ENCODE results near the gene PSMB7. TPM values are rescaled to one million over a fixed set of nuclear protein-coding genes. Genes with fewer than 3 reads are reported as not detected.

PSMB7 gene
- polyA plus RNA-seq (2012; rRNA removed), result 357 and 484 TPM in 2 replicates
- polyA plus RNA-seq (2012; cell fraction: cytosol; rRNA removed), result 361 and 420 TPM in 2 replicates
- 150 and 232 TPM in 2 replicates for polyA plus RNA-seq (2012; cell fraction: nucleus; rRNA removed)

GRCh38 chr9:124415102-124415851, at the start of gene PSMB7:
Gene PSMB7, minus strand, starts transcription at chr9:124415442. Its CDS starts 17 bp downstream, at chr9:124415425.
- no peak within 1 kb of the TSS for H2AFZ ChIP-seq (ENCODE audit: low read depth)
- 6% methylated on average over 39 of the region's 41 CpGs for WGBS (ENCODE audit: low lambda C conversion rate)
- peak within 1 kb of the TSS; percentile 83 for H3K9ac ChIP-seq
- H3F3A ChIP-seq (replicated peaks; ENCODE audit: insufficient read depth), result peaks cover 38% of the 10 kb centered on the region
- peak within 1 kb of the TSS; percentile 56 to 76 for H3K27ac ChIP-seq (ENCODE audit: low read depth in 2 of 2, low read length in 1 of 2)
- ChIA-PET POLR2A (no interaction called here), CTCF (interaction anchor here (0.7 to 7.4 kb wide), 10 partner anchors 9 to 143 kb away, joined by 3 to 173 read pairs (median 4); no protein-coding TSS in a partner anchor)
- peak within 1 kb of the TSS; percentile 80 for H3K4me2 ChIP-seq
- no peaks in the 10 kb centered on the region for H3K27me3 ChIP-seq (ENCODE audit: insufficient read depth)
- no peaks in the 10 kb centered on the region for H3K9me2 ChIP-seq
- H3K9me3 ChIP-seq, result no peaks in the 10 kb centered on the region
- peak; percentile 92 for DNase-seq
- H4K20me1 ChIP-seq (ENCODE audit: insufficient read depth), result no peaks in the 10 kb centered on the region
- H3K4me1 ChIP-seq (ENCODE audit: control insufficient read depth in 1 of 2, insufficient read depth in 2 of 2, low read depth in 1 of 2, low read length in 1 of 2), result peaks cover 11 to 37% of the 10 kb centered on the region in 2 experiments
- peaks cover 36 to 39% of the 10 kb centered on the region in 2 experiments for H3K36me3 ChIP-seq (replicated peaks in 1 of 2; ENCODE audit: control insufficient read depth in 1 of 2, insufficient read depth in 2 of 2, low read length in 1 of 2)
- H3K79me2 ChIP-seq (ENCODE audit: insufficient read depth), result peaks cover 37% of the 10 kb centered on the region
- H3K4me3 ChIP-seq (ENCODE audit: low read depth in 2 of 2, low read length in 1 of 2), result peak within 1 kb of the TSS; percentile 94 to 99
- TF ChIP-seq SIN3A (IDR thresholded peaks at IDR 0.05; ENCODE audit: borderline replicate concordance, low read depth, low read length), result peak; percentile 78; the same call in 1 of the 2 replicates
- peak; percentile 82 for TF ChIP-seq POLR2AphosphoS5 (IDR thresholded peaks at IDR 0.05; ENCODE audit: low read depth, low read length)
- no peak for TF ChIP-seq ZBTB33 (IDR thresholded peaks at IDR 0.05; ENCODE audit: borderline replicate concordance, low read depth)
- peak; percentile 27; the same call in 1 of the 2 replicates for TF ChIP-seq TCF12 (IDR thresholded peaks at IDR 0.05)
- TF ChIP-seq NRF1 (IDR thresholded peaks at IDR 0.05; ENCODE audit: low read depth, low read length), result no peak
- peak in 1 of 2 experiments; percentile 37; a peak in 1 of 4 replicates for TF ChIP-seq EP300 (IDR thresholded peaks at IDR 0.05; ENCODE audit: borderline replicate concordance in 1 of 2, low read depth in 1 of 2, low read length in 1 of 2)
- TF ChIP-seq MAX (IDR thresholded peaks at IDR 0.05; ENCODE audit: low read depth), result peak; percentile 88
- peak; percentile 82 for TF ChIP-seq CTCF (IDR thresholded peaks at IDR 0.05)
- TF ChIP-seq IRF3 (IDR thresholded peaks at IDR 0.05; ENCODE audit: low read depth, low read length), result no peak
- TF ChIP-seq FOXM1 (IDR thresholded peaks at IDR 0.05; ENCODE audit: low read depth), result no peak
- TF ChIP-seq RXRA (IDR thresholded peaks at IDR 0.05; ENCODE audit: borderline replicate concordance, low read depth), result no peak
- TF ChIP-seq YY1 (IDR thresholded peaks at IDR 0.05; ENCODE audit: low read depth), result peak; percentile 98
- TF ChIP-seq RAD21 (IDR thresholded peaks at IDR 0.05; ENCODE audit: low read length), result no peak
- peak; percentile 79; the same call in 1 of the 2 replicates for TF ChIP-seq MXI1 (IDR thresholded peaks at IDR 0.05; ENCODE audit: low read depth, low read length)
- TF ChIP-seq JUND (IDR thresholded peaks at IDR 0.05), result no peak
- no peak for TF ChIP-seq EZH2phosphoT487 (IDR thresholded peaks at IDR 0.05; ENCODE audit: borderline replicate concordance, low read depth)
- no peak for TF ChIP-seq GATA2 (CRISPR knock-in tag; IDR thresholded peaks at IDR 0.05)
- TF ChIP-seq TEAD4 (IDR thresholded peaks at IDR 0.05; ENCODE audit: borderline replicate concordance, insufficient read depth), result no peak
- TF ChIP-seq GABPA (IDR thresholded peaks at IDR 0.05; ENCODE audit: low read depth), result peak; percentile 99
- TF ChIP-seq FOXJ3 (CRISPR knock-in tag; IDR thresholded peaks at IDR 0.05), result no peak
- peak; percentile 79 for TF ChIP-seq ELF1 (IDR thresholded peaks at IDR 0.05)
- no peak for TF ChIP-seq SMC3 (IDR thresholded peaks at IDR 0.05; ENCODE audit: low read depth, low read length)
- no peak for TF ChIP-seq PBX3 (IDR thresholded peaks at IDR 0.05)
- no peak for TF ChIP-seq RFX5 (IDR thresholded peaks at IDR 0.05; ENCODE audit: low read length)
- no peak for TF ChIP-seq USF2 (IDR thresholded peaks at IDR 0.05; ENCODE audit: borderline replicate concordance, low read depth, low read length)
- no peak for TF ChIP-seq MEF2A (IDR thresholded peaks at IDR 0.05; ENCODE audit: borderline replicate concordance, low read depth)
